WI38 (cell line): ENCODE results near the gene EXOC4.

Experiments
- H3K4me3 ChIP-seq: 2 replicates; pipeline ENCODE4 v1.5.1; 2011; ENCODE audit warnings: low read depth, mild to moderate bottlenecking, control low read depth, low read length
- TF ChIP-seq, protein P1 (sequence below): IDR thresholded peaks from 2 replicates; pipeline ENCODE4 v1.5.1; 2012; ENCODE audit warnings: low read depth, mild to moderate bottlenecking, control low read depth, low read length

EXOC4 gene

DNA sequence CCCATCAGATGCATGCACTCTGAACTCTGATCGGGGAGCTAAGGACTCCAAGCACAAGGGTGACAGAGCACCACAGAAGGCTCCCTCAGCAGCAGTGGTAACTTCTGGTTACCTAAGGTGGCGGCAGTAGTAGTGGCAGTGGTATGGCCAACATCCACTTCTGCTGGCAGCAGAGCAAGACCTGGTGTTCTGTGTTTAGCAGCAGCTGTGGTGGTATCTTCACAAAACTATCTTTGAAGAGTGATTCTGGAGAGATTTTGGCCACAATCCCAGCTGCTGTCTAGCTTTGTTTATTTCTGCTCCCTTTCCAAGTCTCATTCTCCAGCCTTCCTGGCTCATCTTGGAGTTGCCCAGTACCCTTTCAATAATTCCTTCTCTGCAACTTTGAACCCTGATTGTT, 771.9 kb downstream of the EXOC4 start:
- no peak overlapping the region for H3K4me3 ChIP-seq
- TF ChIP-seq, protein P1, sequence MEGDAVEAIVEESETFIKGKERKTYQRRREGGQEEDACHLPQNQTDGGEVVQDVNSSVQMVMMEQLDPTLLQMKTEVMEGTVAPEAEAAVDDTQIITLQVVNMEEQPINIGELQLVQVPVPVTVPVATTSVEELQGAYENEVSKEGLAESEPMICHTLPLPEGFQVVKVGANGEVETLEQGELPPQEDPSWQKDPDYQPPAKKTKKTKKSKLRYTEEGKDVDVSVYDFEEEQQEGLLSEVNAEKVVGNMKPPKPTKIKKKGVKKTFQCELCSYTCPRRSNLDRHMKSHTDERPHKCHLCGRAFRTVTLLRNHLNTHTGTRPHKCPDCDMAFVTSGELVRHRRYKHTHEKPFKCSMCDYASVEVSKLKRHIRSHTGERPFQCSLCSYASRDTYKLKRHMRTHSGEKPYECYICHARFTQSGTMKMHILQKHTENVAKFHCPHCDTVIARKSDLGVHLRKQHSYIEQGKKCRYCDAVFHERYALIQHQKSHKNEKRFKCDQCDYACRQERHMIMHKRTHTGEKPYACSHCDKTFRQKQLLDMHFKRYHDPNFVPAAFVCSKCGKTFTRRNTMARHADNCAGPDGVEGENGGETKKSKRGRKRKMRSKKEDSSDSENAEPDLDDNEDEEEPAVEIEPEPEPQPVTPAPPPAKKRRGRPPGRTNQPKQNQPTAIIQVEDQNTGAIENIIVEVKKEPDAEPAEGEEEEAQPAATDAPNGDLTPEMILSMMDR, result no peak

DNA sequence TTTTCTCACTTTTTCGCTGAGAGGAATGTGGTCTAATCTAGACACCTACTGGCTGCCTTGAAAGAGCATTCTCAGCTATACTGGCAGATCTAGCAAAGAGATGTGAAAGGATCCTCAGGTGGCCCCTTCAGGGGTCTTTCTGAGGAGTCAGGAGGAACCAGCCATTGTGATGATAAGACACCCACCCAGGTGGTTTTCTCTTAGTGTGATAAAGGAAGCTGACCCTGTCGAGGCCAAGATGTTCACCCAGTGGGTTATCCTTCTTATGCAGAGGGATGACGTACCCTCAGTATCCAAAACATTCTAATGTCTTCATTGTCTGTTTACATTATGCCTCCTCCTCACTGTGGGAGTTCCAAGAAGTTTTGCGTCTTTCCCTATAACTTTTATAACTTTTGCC, 776.0 kb downstream of the EXOC4 start:
- no peak overlapping the region for H3K4me3 ChIP-seq
- TF ChIP-seq, protein P1, result no peak

DNA sequence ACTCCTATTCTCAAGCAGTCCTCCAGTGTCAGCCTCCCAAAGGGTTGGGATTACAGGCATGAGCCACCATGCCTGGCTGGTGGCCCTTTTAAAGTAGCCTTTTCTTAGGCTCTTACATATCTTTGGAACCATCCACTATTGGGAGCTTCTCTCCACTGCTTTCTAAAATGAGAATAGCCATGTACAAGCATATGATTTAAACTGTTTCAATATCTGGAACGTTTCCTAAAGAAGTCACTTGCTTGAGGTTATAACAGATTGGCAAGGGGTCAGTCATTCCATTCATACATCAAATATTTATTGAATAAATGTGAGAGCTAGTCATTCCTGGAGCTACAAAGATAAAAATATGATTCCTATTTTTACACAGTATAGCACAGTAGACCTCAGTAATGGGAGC, 776.9 kb downstream of the EXOC4 start:
- TF ChIP-seq, protein P1, result no peak

DNA sequence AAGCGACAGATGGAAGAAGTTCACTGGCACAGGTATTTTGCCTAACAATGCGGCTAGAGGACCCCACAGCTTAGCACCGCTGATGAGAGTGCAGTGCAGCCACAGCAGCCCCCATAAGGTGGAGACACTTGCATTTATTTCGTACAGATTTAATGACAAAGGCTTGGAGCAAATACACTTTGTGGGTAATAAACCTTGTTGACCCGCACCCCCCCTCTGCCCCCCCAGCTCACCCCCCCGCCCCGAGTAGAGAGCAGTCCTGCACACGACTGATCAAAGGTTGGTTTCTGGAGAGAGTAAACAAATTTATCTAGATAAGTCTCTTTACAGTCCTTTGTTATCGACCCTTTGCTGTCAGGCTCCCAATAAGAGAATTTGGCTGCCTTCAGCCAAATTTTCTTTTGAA, 777.6 kb downstream of the EXOC4 start:
- H3K4me3 ChIP-seq, result no peak overlapping the region
- TF ChIP-seq, protein P1, result no peak

More for the DNA sequence above, 776.9 kb downstream of the EXOC4 start:
- no peak overlapping the region for H3K4me3 ChIP-seq

DNA sequence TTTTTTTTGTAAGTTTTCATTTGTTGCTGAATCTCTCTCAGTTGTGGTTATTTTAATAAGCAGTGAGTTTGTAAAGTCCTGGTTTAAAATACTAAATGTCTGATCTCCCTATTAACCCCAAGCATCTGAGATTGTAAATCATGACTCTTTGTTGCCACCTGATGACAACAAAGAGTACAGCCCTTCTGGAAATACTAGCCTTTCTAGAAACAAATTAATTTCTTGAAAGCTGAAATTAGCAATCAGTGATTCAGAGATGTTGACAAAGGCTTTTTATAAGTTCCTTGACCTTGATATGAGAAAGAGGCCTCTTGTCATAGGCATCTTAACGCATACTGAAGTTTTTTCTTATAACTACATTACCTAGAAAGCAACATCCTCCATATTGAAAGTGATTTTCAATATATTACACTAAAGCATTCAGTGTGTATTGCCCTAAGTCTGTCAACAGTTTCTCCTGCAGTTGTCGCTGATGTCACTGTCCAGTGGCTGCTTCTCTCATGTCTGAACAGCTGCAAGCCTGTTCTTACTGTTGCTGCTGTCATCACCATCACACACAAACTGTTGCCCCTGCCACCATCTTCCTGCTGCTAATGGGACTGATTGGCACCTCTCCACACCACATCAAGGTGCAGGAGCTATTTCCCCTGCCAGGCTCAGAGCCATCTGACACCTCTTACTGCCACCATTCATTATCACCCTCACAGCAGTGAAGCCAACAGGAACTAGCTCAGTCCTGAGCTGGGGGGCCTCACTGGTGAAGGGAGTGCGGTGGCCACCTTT, 779.1 kb downstream of the EXOC4 start:
- H3K4me3 ChIP-seq, result no peak overlapping the region
- TF ChIP-seq, protein P1, result no peak

DNA sequence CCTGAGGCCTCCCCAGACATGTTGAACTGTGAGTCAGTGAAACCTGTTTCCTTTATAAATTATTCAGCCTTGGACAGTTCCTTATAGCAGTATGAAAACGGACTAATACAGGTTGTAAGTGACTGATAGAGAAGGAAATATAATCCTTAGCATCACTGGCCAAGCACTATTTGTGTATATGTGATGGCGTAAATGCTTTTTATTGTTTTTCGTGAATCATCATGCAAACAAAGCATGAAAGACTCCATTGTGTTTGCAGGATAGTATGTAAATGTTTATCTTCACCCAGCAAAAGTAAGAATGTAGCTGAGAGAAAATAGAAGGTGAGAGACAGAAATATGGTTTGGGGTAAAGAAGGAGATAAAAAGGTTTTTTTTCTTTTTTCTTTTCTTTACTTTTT, 781.8 kb downstream of the EXOC4 start:
- TF ChIP-seq, protein P1, result no peak

DNA sequence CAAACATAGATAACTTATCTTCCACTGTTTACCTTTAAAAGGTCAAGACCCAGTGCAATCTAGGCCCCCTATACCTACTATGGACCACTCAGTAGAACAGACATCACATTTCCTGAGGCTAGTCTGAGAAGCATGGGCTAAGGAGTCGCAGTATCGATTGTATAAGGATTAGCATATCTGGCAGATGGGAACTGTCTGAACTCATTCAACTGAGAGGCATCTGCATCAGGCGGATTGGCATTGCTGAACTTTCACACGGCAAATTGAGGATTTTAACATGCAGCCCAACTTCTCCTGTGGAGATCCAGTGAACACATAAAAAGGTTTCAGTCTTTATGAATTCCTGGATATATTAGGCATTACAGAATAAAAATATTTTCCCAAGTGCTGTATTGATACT, 785.1 kb downstream of the EXOC4 start:
- no peak overlapping the region for H3K4me3 ChIP-seq
- TF ChIP-seq, protein P1, result no peak

More for the DNA sequence above, 781.8 kb downstream of the EXOC4 start:
- H3K4me3 ChIP-seq, result no peak overlapping the region
